DOHH2 (cell line): ENCODE results near the gene ATP12A.

Experiments used
- H3F3A ChIP-seq: fragments of 200-600 bp; sonication (generic), shearing (Covaris generic); 2 replicates; pipeline ENCODE4 v1.6.0; 2016; ENCODE audit warnings: antibody characterized with exemption, mild to moderate bottlenecking; ENCODE audit not compliant: control insufficient read depth, insufficient read depth
- H3K27ac ChIP-seq: fragments of 200-600 bp; sonication (generic); 2 replicates; pipeline ENCODE4 v1.5.1; 2014; ENCODE audit warnings: low read depth, mild to moderate bottlenecking, low read length, moderate library complexity
- H3K27me3 ChIP-seq: fragments of 200-600 bp; sonication (generic); 2 replicates; pipeline ENCODE4 v1.6.1; 2014; ENCODE audit warnings: mild to moderate bottlenecking, low read length, mixed read lengths; ENCODE audit not compliant: control insufficient read depth
- H3K36me3 ChIP-seq: fragments of 200-600 bp; sonication (generic); 2 replicates; pipeline ENCODE4 v1.6.1; 2014; ENCODE audit warnings: mild to moderate bottlenecking, low read length, moderate library complexity, mixed read lengths; ENCODE audit not compliant: control insufficient read depth
- H3K4me1 ChIP-seq: fragments of 200-600 bp; sonication (generic); 2 replicates; pipeline ENCODE4 v1.6.1; 2014; ENCODE audit warnings: mild to moderate bottlenecking, low read length, mixed read lengths; ENCODE audit not compliant: control insufficient read depth
- H3K4me2 ChIP-seq: fragments of 200-600 bp; sonication (generic); 2 replicates; pipeline ENCODE4 v1.6.0; 2014; ENCODE audit warnings: mild to moderate bottlenecking, low read length, moderate library complexity
- H3K4me3 ChIP-seq: fragments of 200-600 bp; sonication (generic); 2 replicates; pipeline ENCODE4 v1.5.1; 2014; ENCODE audit warnings: mild to moderate bottlenecking, low read length, mixed read lengths
- H3K79me2 ChIP-seq: fragments of 200-600 bp; sonication (generic); 2 replicates; pipeline ENCODE4 v1.6.1; 2014; ENCODE audit warnings: mild to moderate bottlenecking, low read length, mixed read lengths; ENCODE audit not compliant: control insufficient read depth
- H3K9me2 ChIP-seq: fragments of 200-600 bp; sonication (generic); replicated peaks from 2 replicates; pipeline ENCODE4 v1.6.1; 2014; ENCODE audit warnings: mild to moderate bottlenecking, low read length, mixed read lengths; ENCODE audit not compliant: control insufficient read depth
- H3K9me3 ChIP-seq: fragments of 200-600 bp; sonication (generic); 2 replicates; pipeline ENCODE4 v1.6.1; 2014; ENCODE audit warnings: antibody characterized with exemption, low read length, mixed read lengths; ENCODE audit not compliant: control insufficient read depth, insufficient read depth
- H4K20me1 ChIP-seq: fragments of 200-600 bp; sonication (generic); 2 replicates; pipeline ENCODE4 v1.6.0; 2014; ENCODE audit warnings: low read depth, mild to moderate bottlenecking, antibody characterized with exemption, low read length, moderate library complexity; ENCODE audit not compliant: control insufficient read depth, insufficient read depth
- CTCF ChIP-seq: fragments of 200-600 bp; sonication (generic); IDR thresholded peaks from one replicate; pipeline ENCODE4 v1.5.1; 2014; ENCODE audit warnings: antibody characterized with exemption, mild to moderate bottlenecking, low read depth, low read length; ENCODE audit not compliant: poor library complexity, severe bottlenecking
- EZH2phosphoT487 ChIP-seq: fragments of 200-600 bp; sonication (generic); IDR thresholded peaks from 2 replicates; pipeline ENCODE4 v1.6.1; 2017; ENCODE audit warnings: borderline replicate concordance, mild to moderate bottlenecking, antibody characterized with exemption, low read length, moderate library complexity, mixed read lengths

ATP12A gene

GRCh38 chr13:24672141-24673132 lies 7.8 kb upstream of the ATP12A start:
- no peak overlapping the region for H3K4me2 ChIP-seq
- TF ChIP-seq EZH2phosphoT487: no peak
- no peak for TF ChIP-seq CTCF
- H3K9me2 ChIP-seq: no peaks in the 10 kb centered on the region
- H3K36me3 ChIP-seq: no peaks in the 10 kb centered on the region
- no peaks in the 10 kb centered on the region for H3K9me3 ChIP-seq
- H3K27ac ChIP-seq: no peak overlapping the region
- H3F3A ChIP-seq: no peaks in the 10 kb centered on the region
- H3K4me1 ChIP-seq: peaks cover 33% of the 10 kb centered on the region
- H3K4me3 ChIP-seq: no peak overlapping the region
- H3K27me3 ChIP-seq: no peaks in the 10 kb centered on the region
- H3K79me2 ChIP-seq: no peaks in the 10 kb centered on the region
- H4K20me1 ChIP-seq: no peaks in the 10 kb centered on the region

- Histone ChIP-seq H3F3A (no peaks in the 10 kb centered on the region), H4K20me1 (no peaks in the 10 kb centered on the region), H3K4me3 (no peak overlapping the region), H3K79me2 (no peaks in the 10 kb centered on the region), H3K4me2 (no peak overlapping the region), H3K36me3 (no peaks in the 10 kb centered on the region), H3K27ac (no peak overlapping the region), H3K9me3 (no peaks in the 10 kb centered on the region), H3K9me2 (no peaks in the 10 kb centered on the region), H3K27me3 (peaks cover 25% of the 10 kb centered on the region), H3K4me1 (peaks cover 23% of the 10 kb centered on the region)
- no peak for TF ChIP-seq CTCF
- no peak for TF ChIP-seq EZH2phosphoT487
Measured at GRCh38 chr13:24675806-24676570, 4.2 kb upstream of the ATP12A start.

DNA sequence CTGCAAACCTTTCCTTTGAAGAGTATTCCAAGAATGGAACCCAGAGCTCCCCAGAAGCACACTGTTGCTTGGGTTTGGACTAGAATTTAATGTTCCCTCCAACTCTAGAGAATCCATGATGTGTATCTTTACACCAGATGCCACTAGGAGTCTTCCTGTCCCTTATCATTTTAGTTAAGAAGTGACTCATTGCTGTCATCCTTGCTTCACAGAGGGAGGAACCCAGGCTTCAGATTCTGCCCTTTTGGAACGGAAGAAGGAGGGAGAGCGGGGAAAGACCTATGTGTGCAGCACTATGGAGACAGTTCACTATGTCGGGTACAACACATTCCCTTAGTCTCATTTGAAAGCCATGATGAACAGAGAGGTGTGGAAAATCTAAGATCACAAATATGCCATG lies 2.1 kb upstream of the ATP12A start:
- no peak for TF ChIP-seq CTCF
- no peak for TF ChIP-seq EZH2phosphoT487
- no peaks in the 10 kb centered on the region for H3K9me2 ChIP-seq
- peaks cover 29% of the 10 kb centered on the region for H3K27me3 ChIP-seq
- no peaks in the 10 kb centered on the region for H3F3A ChIP-seq
- no peaks in the 10 kb centered on the region for H3K79me2 ChIP-seq
- H3K4me2 ChIP-seq: no peak overlapping the region
- H3K27ac ChIP-seq: no peak overlapping the region
- H3K9me3 ChIP-seq: no peaks in the 10 kb centered on the region
- H3K4me1 ChIP-seq: peaks cover 13% of the 10 kb centered on the region
- H4K20me1 ChIP-seq: no peaks in the 10 kb centered on the region
- H3K36me3 ChIP-seq: no peaks in the 10 kb centered on the region
- H3K4me3 ChIP-seq: no peak overlapping the region
